OCI-LY7 (cell line): Measurements from ENCODE around the gene FERMT2.

Experiments
- EZH2phosphoT487 ChIP-seq: fragments of 200-600 bp; sonication (generic); IDR thresholded peaks from 2 replicates; pipeline ENCODE4 v1.6.1; 2018; ENCODE audit warnings: low read depth, borderline replicate concordance, mild to moderate bottlenecking, mixed run types, antibody characterized with exemption, low read length, moderate library complexity, mixed read lengths
- TF ChIP-seq, protein P1 (sequence below): fragments of 200-600 bp; sonication (generic); conservative IDR thresholded peaks from 2 replicates; pipeline ENCODE4 v1.5.1; 2014; ENCODE audit warnings: mild to moderate bottlenecking, antibody characterized with exemption, low read length, moderate library complexity, mixed read lengths

GRCh38 chr14:52935833-52936232 lies 15.0 kb downstream of the FERMT2 start:
- TF ChIP-seq, protein P1, sequence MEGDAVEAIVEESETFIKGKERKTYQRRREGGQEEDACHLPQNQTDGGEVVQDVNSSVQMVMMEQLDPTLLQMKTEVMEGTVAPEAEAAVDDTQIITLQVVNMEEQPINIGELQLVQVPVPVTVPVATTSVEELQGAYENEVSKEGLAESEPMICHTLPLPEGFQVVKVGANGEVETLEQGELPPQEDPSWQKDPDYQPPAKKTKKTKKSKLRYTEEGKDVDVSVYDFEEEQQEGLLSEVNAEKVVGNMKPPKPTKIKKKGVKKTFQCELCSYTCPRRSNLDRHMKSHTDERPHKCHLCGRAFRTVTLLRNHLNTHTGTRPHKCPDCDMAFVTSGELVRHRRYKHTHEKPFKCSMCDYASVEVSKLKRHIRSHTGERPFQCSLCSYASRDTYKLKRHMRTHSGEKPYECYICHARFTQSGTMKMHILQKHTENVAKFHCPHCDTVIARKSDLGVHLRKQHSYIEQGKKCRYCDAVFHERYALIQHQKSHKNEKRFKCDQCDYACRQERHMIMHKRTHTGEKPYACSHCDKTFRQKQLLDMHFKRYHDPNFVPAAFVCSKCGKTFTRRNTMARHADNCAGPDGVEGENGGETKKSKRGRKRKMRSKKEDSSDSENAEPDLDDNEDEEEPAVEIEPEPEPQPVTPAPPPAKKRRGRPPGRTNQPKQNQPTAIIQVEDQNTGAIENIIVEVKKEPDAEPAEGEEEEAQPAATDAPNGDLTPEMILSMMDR = no peak
- no peak for TF ChIP-seq EZH2phosphoT487
